Glomerular endothelial cell (primary cell): ENCODE data around the gene MAPK11. TPM values are rescaled to one million over a fixed set of nuclear protein-coding genes. Genes with fewer than 3 reads are reported as not detected.

ENCODE experiments used
- DNase-seq: peaks from one replicate; pipeline ENCODE4 v3.0.0-alpha.2; 2011; ENCODE audit warnings: low read depth, low spot score; ENCODE audit errors: extremely low read depth
- total RNA-seq: library from RNA; depleted of rRNA; stranded (reverse); fragments of >200 nt; gene quantifications from 2 replicates; pipeline ENCODE4 v1.2.3, GENCODE V29; 2015

The MAPK11 gene
- total RNA-seq, 1 donor from 2014 or later = 39.3 TPM

GRCh38 chr22:50215297-50216054 is 54.7 kb downstream of the MAPK11 start:
- no peak for DNase-seq

Other genes with a start within 250 kb of the MAPK11 start
- not detected in 2 replicates for gene TTLL8, start 212.1 kb downstream of the MAPK11 start, total RNA-seq
- not detected in 2 replicates for gene MLC1, start 185.0 kb downstream of the MAPK11 start, total RNA-seq
- gene MOV10L1, start 180.4 kb downstream of the MAPK11 start, total RNA-seq = 2.1 and 11.7 TPM in 2 replicates
- 1.1 and 1.7 TPM in 2 replicates for gene PANX2, start 99.6 kb downstream of the MAPK11 start, total RNA-seq
- 39.9 and 45.0 TPM in 2 replicates for gene TRABD, start 84.5 kb downstream of the MAPK11 start, total RNA-seq
- 26.2 and 29.3 TPM in 2 replicates for gene SELENOO, start 69.4 kb downstream of the MAPK11 start, total RNA-seq
- 24.3 and 47.1 TPM in 2 replicates for gene TUBGCP6, start 25.4 kb downstream of the MAPK11 start, total RNA-seq
- 49.1 and 55.5 TPM in 2 replicates for gene HDAC10, start 19.1 kb downstream of the MAPK11 start, total RNA-seq
- 72.5 and 74.8 TPM in 2 replicates for gene MAPK12, start 8.7 kb downstream of the MAPK11 start, total RNA-seq
- gene PLXNB2, start 37.3 kb upstream of the MAPK11 start, total RNA-seq = 130 and 233 TPM in 2 replicates
- gene DENND6B, start 56.6 kb upstream of the MAPK11 start, total RNA-seq = 6.4 and 15.2 TPM in 2 replicates
- 46.5 and 67.4 TPM in 2 replicates for gene PPP6R2, start 72.9 kb upstream of the MAPK11 start, total RNA-seq
- gene SBF1, start 204.7 kb upstream of the MAPK11 start, total RNA-seq = 53.7 and 66.0 TPM in 2 replicates
- 3.1 and 5.4 TPM in 2 replicates for gene ADM2, start 211.2 kb upstream of the MAPK11 start, total RNA-seq
- not detected in 2 replicates for gene MIOX, start 216.5 kb upstream of the MAPK11 start, total RNA-seq
- 82.2 and 93.8 TPM in 2 replicates for gene LMF2, start 237.3 kb upstream of the MAPK11 start, total RNA-seq
- 20.9 and 30.9 TPM in 2 replicates for gene NCAPH2, start 237.8 kb upstream of the MAPK11 start, total RNA-seq